Sigmoid colon (tissue), 7 donors: ENCODE measurements around the gene FBXW8. TPM values are rescaled to one million over a fixed set of nuclear protein-coding genes. Genes with fewer than 3 reads are reported as not detected.

Experiments used
- DNase-seq: peaks from one replicate; pipeline ENCODE4 v3.0.0-alpha.2; 2019
- H3K27ac ChIP-seq, 4 donors: fragments of 200-600 bp; sonication (generic); one replicate each; pipeline ENCODE4 v1.5.1; 2016 to 2019; ENCODE audit warnings: mild to moderate bottlenecking in 1 of 4
- H3K27me3 ChIP-seq, 3 donors: fragments of 200-600 bp; sonication (generic); one replicate each; pipeline ENCODE4 v1.5.1; 2019; ENCODE audit warnings: mild to moderate bottlenecking in 1 of 3
- H3K36me3 ChIP-seq, 4 donors: fragments of 200-600 bp; sonication (generic); one replicate each; pipeline ENCODE4 v1.5.1; 2016 to 2019
- H3K4me1 ChIP-seq, 4 donors: fragments of 200-600 bp; sonication (generic); one replicate each; pipeline ENCODE4 v1.5.1; 2017 to 2019
- H3K4me3 ChIP-seq, 4 donors: fragments of 200-600 bp; sonication (generic); one replicate each; pipeline ENCODE4 v1.5.1; 2017 to 2019; ENCODE audit warnings: mild to moderate bottlenecking in 2 of 4, moderate library complexity in 1 of 4
- H3K9me3 ChIP-seq, 4 donors: fragments of 200-600 bp in 3 of 4; sonication (generic) in 3 of 4; one replicate each; pipeline versions ENCODE4 v1.5.1 to v1.6.1; 2013 to 2019
- EP300 ChIP-seq, 4 donors: sonication (generic); formaldehyde crosslinking; IDR thresholded peaks; one replicate each; pipeline ENCODE4 v1.6.1; 2017; ENCODE audit warnings: antibody characterized with exemption in 4 of 4
- POLR2A ChIP-seq, 2 donors: fragments of 450-650 bp; IDR thresholded peaks; one replicate each; pipeline ENCODE4 v1.6.1; 2016; ENCODE audit warnings: antibody characterized with exemption in 2 of 2, mild to moderate bottlenecking in 2 of 2, moderate library complexity in 2 of 2
- POLR2AphosphoS5 ChIP-seq, 4 donors: sonication (generic); formaldehyde crosslinking; IDR thresholded peaks; one replicate each; pipeline ENCODE4 v1.6.1; 2017; ENCODE audit warnings: antibody characterized with exemption in 4 of 4
- WGBS, 2 donors: extraction: QIAGEN DNeasy Blood & Tissue Kit; methylation state at CpG; one replicate each; pipeline ENCODE4 v1.1.7; 2013; 5-methylcytosine and 5-hydroxymethylcytosine counted together
- intact Hi-C: fragments of 100-400 bp; cut with DNase I; formaldehyde crosslinking; loops from one replicate; pipeline ENCODE4 v1.15.1; 2023
- polyA plus RNA-seq, 3 donors: library from polyadenylated mRNA; stranded (reverse); fragments of 200-250 nt; gene quantifications; one replicate each; pipeline ENCODE4 v1.2.3, GENCODE V29; 2013
- total RNA-seq, 4 donors: library from RNA; depleted of rRNA; stranded (reverse); fragments of >200 nt; gene quantifications; one replicate each; pipeline ENCODE4 v1.1.0, GENCODE V29; 2016
- TF ChIP-seq, protein P1 (sequence below), 4 experiments: fragments of 450-650 bp in 3 of 4; fragments of 200-600 bp in 1 of 4; IDR thresholded peaks; one replicate each; pipeline ENCODE4 v1.5.1; 2016 to 2019; ENCODE audit warnings: antibody characterized with exemption in 4 of 4, mild to moderate bottlenecking in 3 of 4, moderate library complexity in 2 of 4
- donor health status: healthy with polysubstance abuse.
- donor health status: Bipolar disorder and iron deficiency.
- donor health status: healthy.

FBXW8 gene
- total and polyA plus RNA-seq, 7 donors, result 2.3 to 19.1 (median 7.7) TPM

GRCh38 chr12:116916122-116916521, 5.4 kb downstream of the FBXW8 start:
- H3K4me3 ChIP-seq, result no peak overlapping the region
- intact Hi-C loops, result loop anchor here (5.0 kb wide), 1 partner anchor 99 kb away; no protein-coding TSS in a partner anchor
- H3K9me3 ChIP-seq, result no peaks in the 10 kb centered on the region
- DNase-seq, result no peak
- peaks cover 0 to 20% (median 11%) of the 10 kb centered on the region in 4 donors for H3K4me1 ChIP-seq
- H3K27ac ChIP-seq, result no peak overlapping the region
- H3K36me3 ChIP-seq, result peaks cover 0 to 7% (median 0%) of the 10 kb centered on the region in 4 donors
- H3K27me3 ChIP-seq, result no peaks in the 10 kb centered on the region
- TF ChIP-seq POLR2A (IDR thresholded peaks at IDR 0.05), result no peak
- TF ChIP-seq, protein P1, sequence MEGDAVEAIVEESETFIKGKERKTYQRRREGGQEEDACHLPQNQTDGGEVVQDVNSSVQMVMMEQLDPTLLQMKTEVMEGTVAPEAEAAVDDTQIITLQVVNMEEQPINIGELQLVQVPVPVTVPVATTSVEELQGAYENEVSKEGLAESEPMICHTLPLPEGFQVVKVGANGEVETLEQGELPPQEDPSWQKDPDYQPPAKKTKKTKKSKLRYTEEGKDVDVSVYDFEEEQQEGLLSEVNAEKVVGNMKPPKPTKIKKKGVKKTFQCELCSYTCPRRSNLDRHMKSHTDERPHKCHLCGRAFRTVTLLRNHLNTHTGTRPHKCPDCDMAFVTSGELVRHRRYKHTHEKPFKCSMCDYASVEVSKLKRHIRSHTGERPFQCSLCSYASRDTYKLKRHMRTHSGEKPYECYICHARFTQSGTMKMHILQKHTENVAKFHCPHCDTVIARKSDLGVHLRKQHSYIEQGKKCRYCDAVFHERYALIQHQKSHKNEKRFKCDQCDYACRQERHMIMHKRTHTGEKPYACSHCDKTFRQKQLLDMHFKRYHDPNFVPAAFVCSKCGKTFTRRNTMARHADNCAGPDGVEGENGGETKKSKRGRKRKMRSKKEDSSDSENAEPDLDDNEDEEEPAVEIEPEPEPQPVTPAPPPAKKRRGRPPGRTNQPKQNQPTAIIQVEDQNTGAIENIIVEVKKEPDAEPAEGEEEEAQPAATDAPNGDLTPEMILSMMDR (IDR thresholded peaks at IDR 0.05), result no peak
- no peak for TF ChIP-seq EP300 (IDR thresholded peaks at IDR 0.05)
- TF ChIP-seq POLR2AphosphoS5 (IDR thresholded peaks at IDR 0.05), result no peak

DNA sequence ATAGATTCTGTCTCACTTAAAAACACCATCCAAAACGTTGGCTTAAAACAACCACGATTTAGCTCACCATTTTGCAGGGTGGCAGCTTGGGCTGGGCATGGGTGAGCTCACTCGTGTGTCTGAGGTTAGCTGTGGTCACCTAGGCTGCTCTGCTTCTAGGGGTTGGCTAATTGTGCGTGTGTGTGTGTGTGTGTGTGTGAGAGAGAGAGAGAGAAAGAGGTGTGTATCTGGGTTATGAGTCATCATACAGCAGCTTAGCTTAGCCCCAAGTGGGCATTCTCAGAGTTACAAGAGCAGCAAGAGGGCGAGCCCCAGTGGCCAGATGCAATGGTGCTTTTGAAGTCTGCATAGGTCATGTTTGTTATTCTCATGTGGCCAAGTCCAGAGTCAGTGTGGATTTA, 6.0 kb downstream of the FBXW8 start:
- H3K27me3 ChIP-seq, result no peaks in the 10 kb centered on the region
- intact Hi-C loops, result loop anchor here (5.0 kb wide), 1 partner anchor 99 kb away; no protein-coding TSS in a partner anchor

GRCh38 chr12:116918464-116918863, 7.7 kb downstream of the FBXW8 start:
- H3K4me1 ChIP-seq, result peaks cover 0 to 9% (median 6%) of the 10 kb centered on the region in 4 donors

More for the DNA sequence above, 6.0 kb downstream of the FBXW8 start:
- H3K9me3 ChIP-seq, result no peaks in the 10 kb centered on the region
- no peak overlapping the region for H3K4me3 ChIP-seq
- 60 to 64% methylated on average over 5 of the region's 5 CpGs for WGBS, 2 donors
- peaks cover 0 to 7% (median 0%) of the 10 kb centered on the region in 4 donors for H3K36me3 ChIP-seq
- no peak overlapping the region for H3K27ac ChIP-seq
- TF ChIP-seq POLR2AphosphoS5 (IDR thresholded peaks at IDR 0.05), result no peak
- TF ChIP-seq POLR2A (IDR thresholded peaks at IDR 0.05), result no peak
- no peak for TF ChIP-seq EP300 (IDR thresholded peaks at IDR 0.05)
- TF ChIP-seq, protein P1 (IDR thresholded peaks at IDR 0.05), result no peak
- peaks cover 0 to 15% (median 9%) of the 10 kb centered on the region in 4 donors for H3K4me1 ChIP-seq
- no peak for DNase-seq

GRCh38 chr12:116919247-116919661, 8.5 kb downstream of the FBXW8 start:
- intact Hi-C loops, result loop anchor here (5.0 kb wide), 1 partner anchor 102 kb away; no protein-coding TSS in a partner anchor
- H3K4me1 ChIP-seq, result peaks cover 0 to 9% (median 6%) of the 10 kb centered on the region in 4 donors
- peaks cover 0 to 7% (median 0%) of the 10 kb centered on the region in 4 donors for H3K36me3 ChIP-seq
- H3K4me3 ChIP-seq, result no peak overlapping the region
- no peaks in the 10 kb centered on the region for H3K9me3 ChIP-seq
- no peak overlapping the region for H3K27ac ChIP-seq
- DNase-seq, result no peak
- H3K27me3 ChIP-seq, result no peaks in the 10 kb centered on the region
- WGBS, 2 donors, result 15 to 35% methylated on average over 4 of the region's 4 CpGs
- TF ChIP-seq POLR2AphosphoS5 (IDR thresholded peaks at IDR 0.05), result no peak
- TF ChIP-seq, protein P1 (IDR thresholded peaks at IDR 0.05), result no peak
- no peak for TF ChIP-seq POLR2A (IDR thresholded peaks at IDR 0.05)
- no peak for TF ChIP-seq EP300 (IDR thresholded peaks at IDR 0.05)

More at GRCh38 chr12:116918464-116918863, 7.7 kb downstream of the FBXW8 start:
- TF ChIP-seq EP300 (IDR thresholded peaks at IDR 0.05), result no peak
- Histone ChIP-seq H3K9me3 (no peaks in the 10 kb centered on the region), H3K27ac (no peak overlapping the region), H3K4me3 (no peak overlapping the region), H3K27me3 (no peaks in the 10 kb centered on the region), H3K36me3 (peaks cover 0 to 7% (median 0%) of the 10 kb centered on the region in 4 donors)
- intact Hi-C loops, result loop anchor here (5.0 kb wide), 1 partner anchor 101 kb away; no protein-coding TSS in a partner anchor
- no peak for DNase-seq
- 88 to 94% methylated on average over 2 of the region's 2 CpGs for WGBS, 2 donors

GRCh38 chr12:116919706-116920485, 9.1 kb downstream of the FBXW8 start:
- WGBS, 2 donors, result 49 to 75% methylated on average over 6 of the region's 6 CpGs
- Histone ChIP-seq H3K36me3 (peaks cover 0 to 7% (median 0%) of the 10 kb centered on the region in 4 donors), H3K27me3 (no peaks in the 10 kb centered on the region), H3K27ac (no peak overlapping the region), H3K4me1 (peaks cover 0 to 9% (median 6%) of the 10 kb centered on the region in 4 donors), H3K9me3 (no peaks in the 10 kb centered on the region), H3K4me3 (no peak overlapping the region)
- TF ChIP-seq EP300 (IDR thresholded peaks at IDR 0.05) (no peak), POLR2A (IDR thresholded peaks at IDR 0.05) (no peak), POLR2AphosphoS5 (IDR thresholded peaks at IDR 0.05) (no peak)
- TF ChIP-seq, protein P1 (IDR thresholded peaks at IDR 0.05), result no peak
- intact Hi-C loops, result loop anchor here (5.0 kb wide), 1 partner anchor 103 kb away; no protein-coding TSS in a partner anchor
- DNase-seq, result no peak
